Lower leg skin (tissue), 4 donors: ENCODE results near the gene DRD2. TPM values are rescaled to one million over a fixed set of nuclear protein-coding genes. Genes with fewer than 3 reads are reported as not detected.

Experiments
- DNase-seq, 2 donors: peaks; one replicate each; pipeline ENCODE4 v3.0.0-alpha.2; 2019; ENCODE audit warnings: low spot score in 2 of 2
- H3K4me3 ChIP-seq: fragments of 200-600 bp; sonication (generic); 2 replicates; pipeline ENCODE4 v1.5.1; 2017; ENCODE audit warnings: mild to moderate bottlenecking, low read depth; ENCODE audit not compliant: poor library complexity, severe bottlenecking
- POLR2A ChIP-seq, 2 donors: fragments of 450-650 bp; IDR thresholded peaks; one replicate each; pipeline ENCODE4 v1.6.1; 2016 to 2017; ENCODE audit warnings: antibody characterized with exemption in 2 of 2, mild to moderate bottlenecking in 1 of 2, moderate library complexity in 1 of 2
- WGBS, 2 donors: methylation state at CpG; one replicate each; pipeline ENCODE4 v1.1.5; 2018; 5-methylcytosine and 5-hydroxymethylcytosine counted together
- intact Hi-C: fragments of 100-400 bp; cut with DNase I; formaldehyde crosslinking; loops from one replicate; pipeline ENCODE4 v1.15.0; 2023; ENCODE audit warnings: low total_unique reads
- total RNA-seq, 4 donors: library from RNA; depleted of rRNA; stranded (reverse); fragments of >200 nt; gene quantifications; one replicate each; pipeline ENCODE4 v1.1.0, GENCODE V29; 2016
- TF ChIP-seq, protein P1 (sequence below), 3 donors: fragments of 450-650 bp; IDR thresholded peaks; one replicate each; pipeline ENCODE4 v1.5.1; 2016; ENCODE audit warnings: antibody characterized with exemption in 3 of 3, mild to moderate bottlenecking in 3 of 3, moderate library complexity in 2 of 3

Gene DRD2
- total RNA-seq, 4 donors from 2014 or later: 0.11 to 0.81 (median 0.22) TPM; not detected in 1

DNA sequence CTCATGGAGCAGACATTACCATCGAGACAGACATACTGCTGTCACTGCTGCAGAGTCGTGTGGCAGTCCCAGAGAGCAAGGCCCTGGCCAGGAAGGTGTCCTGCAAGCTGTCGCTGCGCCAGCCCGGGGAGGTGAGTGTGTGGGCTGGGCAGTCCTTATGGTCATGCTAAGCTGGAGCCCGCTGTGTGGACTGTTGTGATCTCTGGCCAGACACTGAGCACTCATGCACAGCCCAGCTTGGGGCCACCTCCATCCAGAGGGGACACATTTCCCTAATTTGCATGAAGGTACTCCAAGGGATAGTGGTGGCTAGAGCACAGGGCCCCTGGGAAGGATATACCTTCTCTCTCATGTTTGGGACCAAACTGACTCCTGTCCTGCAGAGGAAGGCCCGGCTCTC lies 78.0 kb downstream of the DRD2 start:
- 68 to 80% methylated on average over 6 to 7 of the region's 7 CpGs for WGBS, 2 donors
- intact Hi-C loops: no loop called here
- peak in 1 of 2 donors; percentile 76 for DNase-seq
- TF ChIP-seq, protein P1, sequence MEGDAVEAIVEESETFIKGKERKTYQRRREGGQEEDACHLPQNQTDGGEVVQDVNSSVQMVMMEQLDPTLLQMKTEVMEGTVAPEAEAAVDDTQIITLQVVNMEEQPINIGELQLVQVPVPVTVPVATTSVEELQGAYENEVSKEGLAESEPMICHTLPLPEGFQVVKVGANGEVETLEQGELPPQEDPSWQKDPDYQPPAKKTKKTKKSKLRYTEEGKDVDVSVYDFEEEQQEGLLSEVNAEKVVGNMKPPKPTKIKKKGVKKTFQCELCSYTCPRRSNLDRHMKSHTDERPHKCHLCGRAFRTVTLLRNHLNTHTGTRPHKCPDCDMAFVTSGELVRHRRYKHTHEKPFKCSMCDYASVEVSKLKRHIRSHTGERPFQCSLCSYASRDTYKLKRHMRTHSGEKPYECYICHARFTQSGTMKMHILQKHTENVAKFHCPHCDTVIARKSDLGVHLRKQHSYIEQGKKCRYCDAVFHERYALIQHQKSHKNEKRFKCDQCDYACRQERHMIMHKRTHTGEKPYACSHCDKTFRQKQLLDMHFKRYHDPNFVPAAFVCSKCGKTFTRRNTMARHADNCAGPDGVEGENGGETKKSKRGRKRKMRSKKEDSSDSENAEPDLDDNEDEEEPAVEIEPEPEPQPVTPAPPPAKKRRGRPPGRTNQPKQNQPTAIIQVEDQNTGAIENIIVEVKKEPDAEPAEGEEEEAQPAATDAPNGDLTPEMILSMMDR (IDR thresholded peaks at IDR 0.05): no peak
- no peak for TF ChIP-seq POLR2A (IDR thresholded peaks at IDR 0.05)
- no peak overlapping the region for H3K4me3 ChIP-seq

DNA sequence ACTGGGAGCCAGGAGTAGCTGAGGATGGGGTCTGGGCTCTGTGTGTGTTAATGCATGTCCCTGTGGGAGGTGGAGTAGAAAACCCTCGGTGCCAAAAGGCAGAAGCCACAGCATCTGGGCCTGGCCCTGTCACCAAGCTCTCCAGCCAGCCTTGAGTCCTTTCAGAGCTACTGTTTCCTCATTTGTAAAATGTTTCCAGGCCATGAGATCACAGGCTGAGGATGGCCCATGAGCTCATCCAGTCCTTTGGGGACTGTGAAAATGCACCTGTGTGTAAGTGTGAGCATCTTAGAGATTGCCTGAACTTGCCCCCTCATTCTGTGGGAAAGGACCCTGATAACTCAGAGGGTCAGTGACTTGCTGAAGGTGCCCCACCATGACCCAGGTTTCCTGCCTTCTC lies 78.5 kb downstream of the DRD2 start:
- no peak overlapping the region for H3K4me3 ChIP-seq
- peak in 1 of 2 donors; percentile 50 for DNase-seq
- intact Hi-C loops: no loop called here
- 58 to 75% methylated on average over 1 of the region's 1 CpG for WGBS, 2 donors
- TF ChIP-seq POLR2A (IDR thresholded peaks at IDR 0.05): no peak
- TF ChIP-seq, protein P1 (IDR thresholded peaks at IDR 0.05): no peak

DNA sequence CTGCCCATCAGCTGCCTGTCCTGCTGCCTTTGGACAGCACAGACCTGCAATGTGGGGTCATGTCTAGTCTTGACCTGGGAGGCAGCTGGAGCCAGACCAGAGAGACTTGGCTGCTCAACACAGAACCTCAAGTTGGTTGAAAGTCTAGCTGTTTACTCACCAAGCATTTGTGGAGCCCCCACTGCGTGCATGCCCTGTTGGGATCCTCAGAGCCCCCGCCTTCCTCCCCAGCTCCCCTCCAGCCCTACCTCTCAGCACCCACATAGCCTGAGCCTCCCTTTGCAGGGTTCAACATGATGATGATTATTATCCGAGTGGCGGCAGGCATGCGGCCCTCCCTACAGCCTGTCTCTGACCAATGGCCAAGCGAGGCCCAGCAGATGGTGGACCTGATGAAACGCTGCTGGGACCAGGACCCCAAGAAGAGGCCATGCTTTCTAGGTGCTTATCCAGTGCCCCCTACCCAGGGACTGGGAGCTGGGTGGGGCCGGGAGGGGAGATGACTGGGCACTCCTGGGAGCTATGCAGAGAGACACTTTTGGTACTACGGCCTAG lies 79.3 kb downstream of the DRD2 start:
- intact Hi-C loops: no loop called here
- peak in 1 of 2 donors; percentile 63 for DNase-seq
- WGBS, 2 donors: 93 to 94% methylated on average over 9 of the region's 9 CpGs
- H3K4me3 ChIP-seq: no peak overlapping the region
- TF ChIP-seq, protein P1 (IDR thresholded peaks at IDR 0.05): no peak
- TF ChIP-seq POLR2A (IDR thresholded peaks at IDR 0.05): no peak

DNA sequence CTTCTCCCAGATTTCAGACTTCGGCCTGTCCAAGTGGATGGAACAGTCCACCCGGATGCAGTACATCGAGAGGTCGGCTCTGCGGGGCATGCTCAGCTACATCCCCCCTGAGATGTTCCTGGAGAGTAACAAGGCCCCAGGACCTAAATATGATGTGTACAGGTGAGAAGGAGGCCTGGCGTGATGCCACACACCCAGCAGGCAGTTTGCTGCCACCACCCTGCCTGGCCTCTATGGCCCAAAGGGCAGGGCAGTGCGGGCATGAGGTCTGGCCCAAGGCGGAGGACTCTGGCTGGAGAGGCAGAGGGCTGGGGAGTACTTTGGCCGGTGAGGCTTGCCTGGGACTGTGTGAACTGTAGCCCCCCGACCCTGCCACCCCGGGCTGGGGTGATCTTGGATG lies 80.3 kb downstream of the DRD2 start:
- no peak overlapping the region for H3K4me3 ChIP-seq
- intact Hi-C loops: no loop called here
- no peak for TF ChIP-seq POLR2A (IDR thresholded peaks at IDR 0.05)
- TF ChIP-seq, protein P1 (IDR thresholded peaks at IDR 0.05): no peak
- peak in 1 of 2 donors; percentile 78 for DNase-seq
- WGBS, 2 donors: 87 to 88% methylated on average over 11 of the region's 11 CpGs

DNA sequence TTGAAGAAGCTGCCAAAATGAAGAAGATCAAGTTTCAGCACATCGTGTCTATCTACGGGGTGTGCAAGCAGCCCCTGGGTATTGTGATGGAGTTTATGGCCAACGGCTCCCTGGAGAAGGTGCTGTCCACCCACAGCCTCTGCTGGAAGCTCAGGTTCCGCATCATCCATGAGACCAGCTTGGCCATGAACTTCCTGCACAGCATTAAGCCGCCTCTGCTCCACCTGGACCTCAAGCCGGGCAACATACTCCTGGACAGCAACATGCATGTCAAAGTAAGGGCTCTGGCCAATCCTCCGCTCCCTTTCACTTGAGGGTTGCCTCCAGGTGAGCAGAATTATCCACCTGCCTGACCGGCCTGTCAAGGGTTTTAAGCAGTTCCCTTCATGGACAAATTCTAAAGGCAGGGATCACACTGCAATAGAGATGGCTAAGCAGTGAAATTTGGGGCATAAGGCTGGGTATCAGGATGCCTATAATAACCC lies 81.7 kb downstream of the DRD2 start:
- WGBS, 2 donors: 79 to 81% methylated on average over 8 of the region's 8 CpGs

More for the DNA sequence above, 81.7 kb downstream of the DRD2 start:
- no peak for TF ChIP-seq POLR2A (IDR thresholded peaks at IDR 0.05)
- TF ChIP-seq, protein P1 (IDR thresholded peaks at IDR 0.05): no peak
- peak in 1 of 2 donors; percentile 25 for DNase-seq
- no peak overlapping the region for H3K4me3 ChIP-seq
- intact Hi-C loops: no loop called here
